GM08714 (cell line): ENCODE data around the gene SLC44A1.

ENCODE experiments used
- H3K4me3 ChIP-seq: fragments of 200-500 bp; sonication (Bioruptor generic); 2 replicates; pipeline ENCODE4 v1.5.1; 2014; ENCODE audit warnings: mild to moderate bottlenecking, low read length, inconsistent platforms
- ZNF274 ChIP-seq: IDR thresholded peaks from 2 replicates; pipeline ENCODE4 v1.6.1; 2012; ENCODE audit warnings: mild to moderate bottlenecking, low read depth, low read length

SLC44A1 gene

DNA sequence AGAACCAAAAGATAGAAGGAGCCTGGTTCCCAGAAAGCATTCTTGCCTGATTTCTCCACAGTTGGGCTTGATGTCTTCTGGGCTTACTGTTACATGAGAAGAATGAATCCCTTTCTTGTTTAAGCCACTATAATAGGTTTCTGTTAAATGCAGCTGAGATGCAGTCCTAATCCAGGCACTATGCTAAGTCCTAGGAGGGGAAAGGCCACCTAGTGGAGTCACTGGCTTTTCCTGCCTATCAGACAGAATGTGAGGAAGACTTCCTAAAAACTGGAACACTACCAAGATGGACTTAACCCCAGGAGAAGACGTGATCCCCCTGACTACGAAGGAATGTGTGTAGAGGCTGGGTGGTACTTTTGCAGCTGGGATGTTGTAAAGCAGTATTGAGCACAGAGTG lies 169.1 kb downstream of the SLC44A1 start:
- TF ChIP-seq ZNF274: no peak
- no peak overlapping the region for H3K4me3 ChIP-seq

GRCh38 chr9:105414947-105415661 lies 170.7 kb downstream of the SLC44A1 start:
- no peak for TF ChIP-seq ZNF274
- H3K4me3 ChIP-seq: no peak overlapping the region

- H3K4me3 ChIP-seq: no peak overlapping the region
- TF ChIP-seq ZNF274: no peak
Observed at GRCh38 chr9:105415662-105415980, 171.2 kb downstream of the SLC44A1 start.

DNA sequence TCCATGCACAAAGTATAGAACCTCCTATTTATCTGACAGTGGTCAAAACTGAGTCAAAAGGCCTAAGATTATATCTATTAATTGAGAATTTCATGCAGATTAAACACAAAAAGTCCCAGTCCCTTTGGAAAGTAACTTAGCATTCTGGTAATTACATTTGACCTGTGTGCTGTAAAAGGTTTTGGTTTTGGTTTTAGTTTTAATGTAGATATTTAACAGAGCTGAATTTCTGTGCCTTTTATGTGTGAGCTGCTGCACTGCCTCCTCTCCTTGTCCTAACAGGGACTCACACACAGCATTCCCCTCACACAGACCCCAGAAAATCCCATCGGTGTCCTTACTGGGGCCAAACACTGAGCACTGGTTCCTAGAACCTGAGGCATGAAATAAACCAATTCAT lies 172.4 kb downstream of the SLC44A1 start:
- no peak for TF ChIP-seq ZNF274
- peak overlapping the region; percentile 40; the same call in 1 of the 2 replicates for H3K4me3 ChIP-seq

DNA sequence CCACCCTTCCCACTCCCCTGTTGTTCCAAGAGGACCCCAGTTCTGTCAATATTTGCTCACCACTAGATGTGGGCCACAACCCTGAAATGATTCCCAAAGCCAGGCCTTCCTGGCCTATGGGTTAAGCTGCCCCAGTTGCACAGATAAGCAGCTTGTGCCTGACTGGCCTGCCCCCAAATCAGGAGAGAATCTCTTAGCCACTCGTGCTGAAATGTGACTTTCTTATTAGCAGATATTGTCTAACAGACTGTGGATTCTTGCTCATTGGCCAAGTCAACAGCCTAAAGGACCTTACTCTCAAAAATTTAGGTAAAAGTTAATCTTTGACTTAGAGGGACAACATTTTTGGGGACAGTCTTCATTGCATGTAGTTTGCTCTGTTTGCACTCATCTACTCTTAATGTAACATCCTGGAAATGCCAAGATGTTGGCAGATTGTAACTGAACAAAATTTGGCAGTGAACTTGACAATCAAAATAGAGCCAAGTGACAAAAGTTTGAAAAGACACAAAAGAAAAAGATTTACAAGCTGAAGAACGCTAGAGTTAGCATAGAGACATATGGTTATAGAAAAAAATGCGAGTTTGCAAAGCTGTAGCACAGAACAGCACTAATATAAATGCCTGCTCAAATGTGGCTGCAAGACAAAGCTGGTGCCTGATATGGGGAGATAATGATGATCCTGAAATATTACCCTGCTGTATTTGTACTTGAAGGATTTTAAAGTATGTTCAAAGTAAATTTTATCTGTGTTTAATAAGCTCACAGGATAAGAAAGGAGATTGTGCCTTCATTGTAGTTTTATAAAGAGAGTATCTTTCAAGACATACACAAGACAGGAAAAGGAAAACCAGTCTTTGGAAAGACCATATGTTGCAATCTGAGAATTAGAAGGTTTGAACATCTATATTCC lies 174.4 kb downstream of the SLC44A1 start:
- no peak for TF ChIP-seq ZNF274
- H3K4me3 ChIP-seq: no peak overlapping the region

- no peak for TF ChIP-seq ZNF274
- H3K4me3 ChIP-seq: no peak overlapping the region
Observed at GRCh38 chr9:105419816-105420597, 175.6 kb downstream of the SLC44A1 start.

- TF ChIP-seq ZNF274: no peak
- no peak overlapping the region for H3K4me3 ChIP-seq
Observed at GRCh38 chr9:105421154-105421553, 176.7 kb downstream of the SLC44A1 start.

- TF ChIP-seq ZNF274: no peak
- H3K4me3 ChIP-seq: no peak overlapping the region
Observed at GRCh38 chr9:105421864-105422263, 177.4 kb downstream of the SLC44A1 start.

GRCh38 chr9:105425816-105426433 lies 181.5 kb downstream of the SLC44A1 start:
- H3K4me3 ChIP-seq: no peak overlapping the region
- TF ChIP-seq ZNF274: no peak

GRCh38 chr9:105426657-105427056 lies 182.2 kb downstream of the SLC44A1 start:
- H3K4me3 ChIP-seq: no peak overlapping the region
- no peak for TF ChIP-seq ZNF274

DNA sequence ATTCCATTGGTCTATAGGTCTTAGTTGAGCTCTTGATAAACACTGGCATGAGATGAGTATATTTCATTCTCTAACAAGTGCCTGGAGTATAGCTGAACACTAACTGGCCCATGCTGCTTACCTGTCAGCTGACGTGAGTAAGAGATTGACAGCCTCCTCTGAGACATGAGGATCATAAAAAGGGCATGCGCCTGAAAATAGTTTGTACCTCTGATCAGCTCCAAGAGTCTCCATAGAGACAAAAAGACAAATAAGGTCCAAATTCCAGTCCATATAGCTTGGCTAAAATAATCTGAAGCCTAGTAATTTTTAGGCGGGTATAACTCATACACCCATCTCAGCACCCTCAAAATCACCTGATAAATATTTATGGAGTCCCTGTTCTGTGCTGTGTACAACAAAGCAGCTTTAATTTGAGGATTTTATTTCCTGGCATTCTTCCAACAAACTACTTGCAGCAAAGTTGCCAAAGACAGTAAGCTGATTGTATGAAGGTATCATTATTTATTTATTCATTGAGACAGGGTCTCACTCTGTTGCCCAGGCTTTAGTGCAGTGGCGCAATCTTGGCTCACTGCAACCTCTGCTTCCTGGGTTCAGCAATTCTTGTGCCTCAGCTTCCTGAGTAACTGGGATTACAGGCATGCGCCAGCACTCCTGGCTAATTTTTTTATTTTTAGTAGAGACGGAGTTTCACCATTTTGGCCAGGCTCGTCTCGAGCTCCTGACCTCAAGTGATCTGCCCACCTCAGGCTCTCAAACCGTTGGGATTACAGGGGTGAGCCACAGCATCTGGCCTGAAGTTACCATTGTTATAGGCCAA lies 187.2 kb downstream of the SLC44A1 start:
- no peak overlapping the region for H3K4me3 ChIP-seq
- no peak for TF ChIP-seq ZNF274

GRCh38 chr9:105432247-105432842 lies 187.9 kb downstream of the SLC44A1 start:
- no peak for TF ChIP-seq ZNF274
- no peak overlapping the region for H3K4me3 ChIP-seq

GRCh38 chr9:105435453-105435852 lies 191.0 kb downstream of the SLC44A1 start:
- TF ChIP-seq ZNF274: no peak
- H3K4me3 ChIP-seq: no peak overlapping the region
